AG04449 (cell line): ENCODE data around the gene BHLHA9.

ENCODE experiments used
- CTCF ChIA-PET: fragments of 350-600 bp; formaldehyde crosslinking; extraction: SDS; loops from one replicate; lab custom pipeline; 2021; ENCODE audit warnings: antibody characterized with exemption; lab: Yijun Ruan, JAX
- POLR2A ChIA-PET: fragments of 400-600, 350-600 bp; formaldehyde crosslinking; extraction: SDS; loops from one replicate; lab custom pipeline; 2020; ENCODE audit warnings: antibody characterized with exemption, inconsistent platforms; lab: Yijun Ruan, JAX
- DNase-seq: peaks from one replicate; pipeline ENCODE4 v3.0.0-alpha.2; 2010; ENCODE audit warnings: low read depth, low spot score
- H3K4me3 ChIP-seq: 2 replicates; pipeline ENCODE4 v1.5.1; 2011; ENCODE audit warnings: low read depth, mild to moderate bottlenecking, control low read depth, low read length
- TF ChIP-seq, protein P1 (sequence below): IDR thresholded peaks from one replicate; pipeline ENCODE4 v1.5.1; 2011; ENCODE audit warnings: mild to moderate bottlenecking, moderate library complexity, low read length, control low read depth, inconsistent platforms; ENCODE audit not compliant: insufficient read depth; ENCODE audit errors: missing control alignments

The BHLHA9 gene

DNA sequence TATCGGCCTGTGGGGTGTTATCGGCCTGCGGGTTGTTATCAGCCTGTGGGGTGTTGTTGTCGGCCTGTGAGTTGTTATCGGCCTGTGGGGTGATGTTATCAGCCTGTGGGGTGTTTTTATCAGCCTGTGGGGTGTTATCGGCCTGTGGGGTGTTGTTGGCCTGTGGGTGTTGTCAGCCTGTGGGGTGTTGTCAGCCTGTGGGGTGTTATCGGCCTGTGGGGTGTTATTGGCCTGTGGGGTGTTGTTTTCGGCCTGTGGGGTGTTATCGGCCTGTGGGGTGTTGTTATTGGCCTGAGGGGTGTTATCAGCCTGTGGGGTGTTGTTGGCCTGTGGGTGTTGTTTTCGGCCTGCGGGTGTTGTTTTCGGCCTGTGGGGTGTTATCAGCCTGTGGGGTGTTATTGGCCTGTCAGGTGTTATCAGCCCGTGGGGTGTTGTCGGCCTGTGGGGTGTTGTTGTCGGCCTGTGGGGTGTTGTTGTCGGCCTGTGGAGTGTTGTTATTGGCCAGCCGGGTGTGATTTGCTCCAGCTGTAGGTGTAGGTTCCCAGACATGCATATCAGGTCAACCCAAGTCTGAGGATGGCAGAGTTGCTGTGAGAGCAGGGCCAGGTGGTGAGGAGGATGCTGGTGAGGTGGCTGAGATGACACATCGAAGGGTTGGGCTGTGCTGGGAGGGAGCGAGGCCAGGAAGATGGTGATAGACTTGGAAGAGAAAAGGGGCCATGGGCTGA, 16.3 kb downstream of the BHLHA9 start:
- H3K4me3 ChIP-seq = no peak overlapping the region
- DNase-seq = no peak
- ChIA-PET POLR2A (no interaction called here), CTCF (no interaction called here)
- TF ChIP-seq, protein P1, sequence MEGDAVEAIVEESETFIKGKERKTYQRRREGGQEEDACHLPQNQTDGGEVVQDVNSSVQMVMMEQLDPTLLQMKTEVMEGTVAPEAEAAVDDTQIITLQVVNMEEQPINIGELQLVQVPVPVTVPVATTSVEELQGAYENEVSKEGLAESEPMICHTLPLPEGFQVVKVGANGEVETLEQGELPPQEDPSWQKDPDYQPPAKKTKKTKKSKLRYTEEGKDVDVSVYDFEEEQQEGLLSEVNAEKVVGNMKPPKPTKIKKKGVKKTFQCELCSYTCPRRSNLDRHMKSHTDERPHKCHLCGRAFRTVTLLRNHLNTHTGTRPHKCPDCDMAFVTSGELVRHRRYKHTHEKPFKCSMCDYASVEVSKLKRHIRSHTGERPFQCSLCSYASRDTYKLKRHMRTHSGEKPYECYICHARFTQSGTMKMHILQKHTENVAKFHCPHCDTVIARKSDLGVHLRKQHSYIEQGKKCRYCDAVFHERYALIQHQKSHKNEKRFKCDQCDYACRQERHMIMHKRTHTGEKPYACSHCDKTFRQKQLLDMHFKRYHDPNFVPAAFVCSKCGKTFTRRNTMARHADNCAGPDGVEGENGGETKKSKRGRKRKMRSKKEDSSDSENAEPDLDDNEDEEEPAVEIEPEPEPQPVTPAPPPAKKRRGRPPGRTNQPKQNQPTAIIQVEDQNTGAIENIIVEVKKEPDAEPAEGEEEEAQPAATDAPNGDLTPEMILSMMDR = no peak

GRCh38 chr17:1289695-1290094, 19.5 kb downstream of the BHLHA9 start:
- ChIA-PET CTCF (no interaction called here), POLR2A (no interaction called here)
- no peak for DNase-seq
- no peak overlapping the region for H3K4me3 ChIP-seq
- TF ChIP-seq, protein P1 = no peak

DNA sequence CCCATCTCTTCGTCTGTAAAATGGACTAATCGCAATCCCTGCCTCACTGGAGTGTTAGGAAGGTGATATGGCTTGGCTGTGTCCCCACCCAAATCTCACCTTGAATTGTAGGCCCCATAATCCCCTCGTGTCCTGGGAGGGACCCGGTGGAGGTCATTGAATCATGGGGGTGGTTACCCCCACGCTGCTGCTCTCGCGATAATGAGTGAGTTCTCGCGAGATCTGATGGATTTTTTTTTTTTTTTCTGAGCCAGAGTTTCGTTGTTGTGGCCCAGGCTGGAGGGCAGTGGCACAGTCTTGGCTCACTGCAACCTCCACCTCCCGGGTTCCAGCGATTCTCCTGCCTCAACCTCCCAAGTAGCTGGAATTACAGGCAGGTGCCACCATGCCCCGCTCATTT, 20.4 kb downstream of the BHLHA9 start:
- TF ChIP-seq, protein P1 = no peak
- H3K4me3 ChIP-seq = no peak overlapping the region
- POLR2A ChIA-PET = no interaction called here
- CTCF ChIA-PET = no interaction called here
- no peak for DNase-seq

DNA sequence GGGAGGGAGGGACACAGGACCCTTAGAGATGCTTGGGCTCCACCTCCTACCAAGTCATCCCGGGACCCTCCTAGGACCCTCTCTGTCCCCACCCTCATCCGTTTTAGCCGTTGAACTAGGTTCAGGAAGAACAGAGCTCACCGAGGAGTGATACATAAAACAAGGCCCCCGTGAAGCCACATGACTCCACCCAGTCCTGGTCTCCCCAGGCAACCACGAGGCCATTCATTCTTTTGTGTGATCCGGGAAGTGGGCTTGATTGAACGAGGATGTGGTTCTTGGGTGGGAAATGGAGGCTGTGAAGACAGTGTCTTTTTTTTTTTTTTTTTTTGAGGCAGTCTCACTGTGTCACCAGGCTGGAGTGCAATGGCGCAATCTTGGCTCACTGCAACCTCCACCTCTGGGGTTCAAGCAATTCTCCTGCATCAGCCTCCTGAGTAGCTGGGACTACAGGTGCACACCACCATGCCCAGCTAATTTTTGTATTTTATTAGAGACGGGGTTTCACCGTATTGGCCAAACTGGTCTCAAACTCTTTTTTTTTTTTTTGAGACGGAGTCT, 24.0 kb downstream of the BHLHA9 start:
- ChIA-PET CTCF (no interaction called here), POLR2A (no interaction called here)
- no peak overlapping the region for H3K4me3 ChIP-seq
- TF ChIP-seq, protein P1 = no peak
- no peak for DNase-seq

DNA sequence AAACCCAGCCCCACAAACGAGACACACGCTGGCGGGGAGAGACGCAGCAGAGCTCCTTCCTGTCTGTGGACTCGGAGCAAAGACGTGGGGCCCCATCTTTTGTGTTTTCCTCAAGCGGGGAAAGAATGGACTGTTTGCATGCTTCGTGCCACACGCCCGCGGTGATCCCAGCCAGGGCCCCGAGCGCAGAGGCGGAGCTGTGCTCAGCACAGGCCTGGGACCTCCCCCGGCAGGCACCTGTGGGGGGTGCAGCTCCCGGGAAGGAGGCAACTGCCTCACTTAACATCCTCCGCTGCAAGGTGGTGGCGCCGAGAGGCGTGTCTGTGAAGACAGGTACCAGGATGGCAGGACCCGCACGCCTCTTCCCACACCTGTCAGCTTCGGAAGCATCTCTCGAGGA, 28.4 kb downstream of the BHLHA9 start:
- POLR2A ChIA-PET = interaction anchor here (0.7 kb wide), 1 partner anchor 22 kb away, joined by 3 read pairs; no protein-coding TSS in a partner anchor
- CTCF ChIA-PET = interaction anchor here (1.1 to 1.5 kb wide), 3 partner anchors 17 to 217 kb away, joined by 3 to 7 read pairs (median 4); no protein-coding TSS in a partner anchor

More for the DNA sequence above, 28.4 kb downstream of the BHLHA9 start:
- TF ChIP-seq, protein P1 = no peak
- peak overlapping the region; percentile 15; the same call in 1 of the 2 replicates for H3K4me3 ChIP-seq
- no peak for DNase-seq
